SH-SY5Y (cell line): ENCODE results near the gene PRG2.

ENCODE experiments used
- GATA2 ChIP-seq: IDR thresholded peaks from 2 replicates; pipeline ENCODE4 v1.6.1; 2011; ENCODE audit warnings: mild to moderate bottlenecking, low read depth, low read length
- GATA3 ChIP-seq: IDR thresholded peaks from 2 replicates; pipeline ENCODE4 v1.6.1; 2011; ENCODE audit warnings: low read depth, mild to moderate bottlenecking, low read length, moderate library complexity

DNA sequence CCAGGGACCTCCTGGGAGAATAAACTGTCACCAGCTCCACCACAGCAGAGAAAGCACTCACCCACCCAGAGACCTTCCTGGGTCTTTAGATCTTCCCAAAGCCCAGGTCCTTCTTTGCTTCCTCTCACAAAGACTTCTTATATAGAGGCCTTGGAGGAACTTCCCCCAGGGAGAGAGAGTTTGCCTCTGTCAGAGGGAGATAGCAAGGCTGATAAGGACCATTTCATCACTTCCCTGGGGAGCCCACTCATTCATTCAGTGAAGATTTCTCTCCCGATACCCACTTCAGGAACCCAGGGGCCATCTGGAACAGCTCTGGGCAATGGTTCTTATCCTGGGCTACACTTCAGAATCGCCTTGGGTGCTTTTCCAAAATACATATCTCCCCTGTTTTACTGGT is at the start of gene PRG2:
- TF ChIP-seq GATA2 (no peak), GATA3 (no peak)
